WTC11 (cell line): ENCODE measurements around the gene ICA1.

Experiments used
- ATF1 ChIP-seq: sonication (generic); formaldehyde crosslinking; IDR thresholded peaks from 2 replicates; pipeline ENCODE4 v1.8.1; 2023; ENCODE audit warnings: mild to moderate bottlenecking, moderate library complexity, missing genetic modification reagents
- ATF3 ChIP-seq: sonication (generic); formaldehyde crosslinking; conservative IDR thresholded peaks from 2 replicates; pipeline ENCODE4 v1.8.1; 2022; ENCODE audit warnings: mild to moderate bottlenecking, missing genetic modification reagents
- CREB1 ChIP-seq: sonication (generic); formaldehyde crosslinking; IDR thresholded peaks from 2 replicates; pipeline ENCODE4 v1.8.0; 2023; ENCODE audit warnings: mild to moderate bottlenecking, missing genetic modification reagents
- CTCF ChIP-seq: fragments of 200-600 bp; IDR thresholded peaks from 2 replicates; pipeline ENCODE4 v1.8.0; 2022; ENCODE audit warnings: antibody characterized with exemption
- E2F4 ChIP-seq: sonication (generic); formaldehyde crosslinking; IDR thresholded peaks from 2 replicates; pipeline ENCODE4 v1.8.1; 2022; ENCODE audit warnings: low read depth, mild to moderate bottlenecking, moderate library complexity, missing genetic modification reagents, borderline replicate concordance
- ETV6 ChIP-seq: sonication (generic); formaldehyde crosslinking; IDR thresholded peaks from 2 replicates; pipeline ENCODE4 v1.8.1; 2022; ENCODE audit warnings: mild to moderate bottlenecking, missing genetic modification reagents
- FOXP4 ChIP-seq: sonication (generic); formaldehyde crosslinking; IDR thresholded peaks from 2 replicates; pipeline ENCODE4 v1.8.0; 2022; ENCODE audit warnings: mild to moderate bottlenecking, missing genetic modification reagents
- IRF1 ChIP-seq: sonication (generic); formaldehyde crosslinking; IDR thresholded peaks from 2 replicates; pipeline ENCODE4 v1.8.0; 2023; ENCODE audit warnings: missing genetic modification reagents
- KAT7 ChIP-seq: sonication (generic); formaldehyde crosslinking; IDR thresholded peaks from 2 replicates; pipeline ENCODE4 v1.8.1; 2023; ENCODE audit warnings: missing genetic modification reagents, mild to moderate bottlenecking, borderline replicate concordance
- MLX ChIP-seq: sonication (generic); formaldehyde crosslinking; IDR thresholded peaks from 2 replicates; pipeline ENCODE4 v1.8.1; 2023; ENCODE audit warnings: mild to moderate bottlenecking, missing genetic modification reagents, moderate library complexity

GRCh38 chr7:8141070-8141469 lies 120.9 kb downstream of the ICA1 start:
- TF ChIP-seq ATF3 (CRISPR knock-in tag), result no peak
- no peak for TF ChIP-seq FOXP4 (CRISPR knock-in tag)
- TF ChIP-seq ETV6, result no peak
- no peak for TF ChIP-seq CTCF
- no peak for TF ChIP-seq CREB1
- TF ChIP-seq KAT7 (CRISPR knock-in tag), result no peak
- TF ChIP-seq IRF1 (CRISPR knock-in tag), result no peak
- no peak for TF ChIP-seq ATF1 (CRISPR knock-in tag)
- no peak for TF ChIP-seq MLX (CRISPR knock-in tag)
- TF ChIP-seq E2F4 (CRISPR knock-in tag), result no peak
